GM21528 (cell line): ENCODE data around the gene RNF123.

Experiments
- ATAC-seq: cut with Tn5 transposase; IDR thresholded peaks from one replicate; pipeline ENCODE4 v1.9.1; 2021; ENCODE audit warnings: mild to moderate bottlenecking, moderate library complexity; ENCODE audit not compliant: unreplicated experiment, low FRiP score

RNF123 gene

GRCh38 chr3:49717211-49717958 is 28.0 kb downstream of the RNF123 start:
- no peak for ATAC-seq

GRCh38 chr3:49717959-49718857 is 28.9 kb downstream of the RNF123 start:
- ATAC-seq: no peak

- no peak for ATAC-seq
These were observed 29.5 kb downstream of the RNF123 start for GRCh38 chr3:49718858-49719213.

DNA sequence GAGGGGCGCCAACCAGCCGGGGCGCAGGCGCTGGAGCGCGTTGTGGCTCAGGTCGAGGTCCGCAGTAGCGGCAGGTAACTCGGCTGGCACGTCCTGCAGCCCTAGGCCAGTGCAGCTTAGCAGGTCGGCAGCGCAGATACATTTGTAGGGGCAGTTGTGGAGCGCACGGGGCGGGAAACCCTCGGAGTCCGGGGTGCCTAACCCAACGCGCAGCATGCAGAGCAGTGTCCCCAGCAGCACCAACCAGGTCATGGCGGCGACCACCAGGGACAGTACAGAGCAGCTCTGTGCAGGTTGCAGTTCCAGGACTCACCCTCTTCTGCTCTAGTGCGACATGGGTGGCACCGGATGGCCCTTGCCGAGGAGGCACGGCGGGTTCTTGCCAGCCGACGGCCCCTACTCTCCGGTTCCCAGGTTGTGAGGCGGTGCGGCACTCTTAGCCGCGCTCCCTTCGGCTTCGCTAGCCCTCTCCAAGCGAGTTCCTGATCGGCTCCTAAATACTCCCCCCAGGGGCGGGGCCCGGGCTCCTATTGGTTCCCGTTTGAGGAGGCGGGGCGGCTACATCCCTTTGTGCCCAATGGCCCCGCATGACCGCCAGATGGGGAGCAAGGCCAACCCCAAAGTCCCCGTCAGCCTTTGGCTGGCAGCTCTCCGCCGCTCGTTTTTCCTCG is 30.0 kb downstream of the RNF123 start, which contains the start of gene AMIGO3:
Gene AMIGO3 (minus strand): TSS at position 471 of the 671 bp plus-strand sequence. CDS start 219 bp downstream, at position 252.
- peak; percentile 46 for ATAC-seq

DNA sequence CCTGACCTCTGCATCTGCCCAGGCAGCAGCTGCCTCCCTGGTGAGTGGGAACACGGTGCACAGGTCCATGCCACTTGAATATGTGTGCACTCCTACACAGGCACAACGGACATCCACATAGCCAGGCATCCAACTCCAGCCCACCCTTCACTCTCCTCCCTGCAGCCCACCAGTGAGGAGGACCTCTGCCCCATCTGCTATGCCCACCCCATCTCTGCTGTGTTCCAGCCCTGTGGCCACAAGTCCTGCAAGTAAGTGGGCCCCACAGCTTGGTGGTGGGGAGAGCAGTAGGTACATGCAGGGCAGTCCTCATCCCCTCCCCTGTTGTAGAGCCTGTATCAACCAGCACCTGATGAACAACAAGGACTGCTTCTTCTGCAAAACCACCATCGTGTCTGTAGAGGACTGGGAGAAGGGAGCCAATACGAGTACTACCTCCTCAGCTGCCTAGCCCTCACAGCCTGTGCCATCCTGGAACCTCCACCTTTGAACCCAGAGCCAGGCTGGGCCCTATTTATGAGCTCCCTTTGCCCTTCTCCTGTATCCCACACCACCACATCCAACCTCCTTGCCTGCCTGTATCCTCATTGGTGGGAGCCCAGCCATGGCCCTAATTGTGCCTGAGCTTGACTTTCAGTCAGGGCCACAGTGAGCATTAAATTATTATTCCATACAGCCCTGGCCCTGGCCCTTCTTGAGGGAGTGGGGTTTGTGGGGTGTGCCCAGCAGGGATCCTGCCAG is 31.7 kb downstream of the RNF123 start:
- no peak for ATAC-seq

- ATAC-seq: no peak
These were observed 32.2 kb downstream of the RNF123 start for GRCh38 chr3:49721596-49721895.

GRCh38 chr3:49721896-49722781 is 32.8 kb downstream of the RNF123 start:
- ATAC-seq: no peak

- ATAC-seq: no peak
These were observed 33.5 kb downstream of the RNF123 start for GRCh38 chr3:49722896-49723295.

DNA sequence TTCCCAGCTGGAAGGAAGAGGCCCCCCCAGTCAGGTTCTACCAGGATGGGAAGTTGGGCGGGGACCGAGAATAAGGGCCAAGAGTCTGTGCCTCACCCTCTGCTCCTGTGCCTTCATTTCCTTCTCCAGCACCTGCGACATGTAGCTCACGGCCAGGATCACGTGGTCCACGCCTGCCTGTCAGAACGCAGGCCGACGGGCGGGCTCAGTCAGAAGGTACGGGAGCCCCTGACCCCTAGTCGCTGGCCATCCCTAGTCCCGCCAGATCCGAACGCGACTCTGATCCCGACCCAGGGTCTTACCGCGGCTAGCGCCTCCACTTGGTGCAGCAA is 33.9 kb downstream of the RNF123 start:
- ATAC-seq: no peak

- ATAC-seq: peak; percentile 61
These were observed 34.5 kb downstream of the RNF123 start, which contains the start of gene GMPPB for GRCh38 chr3:49723628-49724551. TSS of gene GMPPB (minus strand) at chr3:49723951. CDS start at chr3:49723726, 225 bp downstream.

GRCh38 chr3:49724586-49724985 is 35.2 kb downstream of the RNF123 start:
- ATAC-seq: no peak

GRCh38 chr3:49725906-49726681 is 36.7 kb downstream of the RNF123 start:
- no peak for ATAC-seq

DNA sequence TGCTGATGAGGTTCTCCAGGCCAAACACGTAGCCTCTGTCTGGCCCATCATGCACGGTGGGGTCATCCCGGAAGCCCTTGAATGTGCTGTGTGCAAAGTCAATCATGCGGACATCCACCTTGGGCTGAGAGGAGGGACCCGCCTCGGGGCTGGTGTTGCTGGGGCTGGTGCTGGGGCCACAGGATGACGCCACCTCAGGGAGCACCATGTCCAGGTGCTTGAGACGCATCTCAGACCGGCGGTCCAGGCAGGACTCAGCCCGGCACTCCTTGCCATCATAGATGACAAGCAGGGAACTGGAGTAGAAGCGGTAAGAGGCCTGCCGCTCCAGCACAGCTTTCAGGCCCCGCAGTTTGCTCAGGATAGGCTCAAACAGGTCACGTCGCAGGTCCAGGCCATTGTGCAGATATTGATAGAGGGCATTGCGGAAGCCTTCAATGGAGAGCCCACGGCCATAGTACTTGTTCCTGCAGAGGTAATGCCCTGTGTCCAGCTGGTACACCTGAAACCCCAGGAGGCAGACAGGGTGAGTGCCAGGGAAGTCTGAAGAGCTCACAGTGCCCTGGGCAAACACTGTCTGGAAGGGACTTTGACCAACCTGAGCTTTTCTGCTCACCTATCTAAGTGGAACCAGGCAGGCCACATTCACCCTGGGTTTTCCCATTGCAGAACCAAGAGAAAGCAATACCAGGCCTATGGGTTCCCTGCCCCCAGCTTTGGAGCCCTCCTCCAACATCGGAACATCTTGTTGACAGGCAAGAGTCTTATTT is 38.0 kb downstream of the RNF123 start:
- ATAC-seq: no peak

- no peak for ATAC-seq
These were observed 38.6 kb downstream of the RNF123 start for GRCh38 chr3:49727924-49728361.

- no peak for ATAC-seq
These were observed 40.7 kb downstream of the RNF123 start for GRCh38 chr3:49729966-49730609.

GRCh38 chr3:49732597-49732996 is 43.2 kb downstream of the RNF123 start:
- no peak for ATAC-seq
